Erythroblast (primary cell): ENCODE measurements around the gene GALNT9.

Experiments used
- GATA1 ChIP-seq: IDR thresholded peaks from 2 replicates; pipeline ENCODE4 v1.6.1; 2011; ENCODE audit warnings: low read depth, mild to moderate bottlenecking, control low read depth, low read length, moderate library complexity
- POLR2A ChIP-seq: IDR thresholded peaks from 2 replicates; pipeline ENCODE4 v1.6.1; 2011; ENCODE audit warnings: mild to moderate bottlenecking, low read length

- TF ChIP-seq POLR2A (no peak), GATA1 (no peak)
Measured at GRCh38 chr12:132187646-132188450, 141.5 kb downstream of the GALNT9 start.
